IMR-90 (cell line): ENCODE data around the gene SERPINA9. TPM values are rescaled to one million over a fixed set of nuclear protein-coding genes. Genes with fewer than 3 reads are reported as not detected.

Experiments used
- ATAC-seq: fragments of 200-7000 bp; cut with Tn5 transposase; 2 replicates; pipeline ENCODE4 v1.9.1; 2020; ENCODE audit warnings: low read depth, mild to moderate bottlenecking, moderate library complexity
- BruUV-seq: library from RNA; stranded (reverse); fragments of 400-500 nt; replicated peaks from 2 replicates; lab custom pipeline; 2021; lab: Mats Ljungman, UMichigan
- CTCF ChIA-PET: fragments of 300-600 bp; formaldehyde crosslinking; extraction: SDS; loops from one replicate; lab custom pipeline; 2021; ENCODE audit warnings: antibody characterized with exemption; lab: Yijun Ruan, JAX
- POLR2A ChIA-PET: fragments of 300-600 bp; sonication (Branson Sonifier 250); formaldehyde crosslinking; loops from one replicate; lab custom pipeline; 2022; ENCODE audit warnings: antibody characterized with exemption; ENCODE audit not compliant: unreplicated experiment; lab: Charles Lee
- DNase-seq: peaks from one replicate; pipeline ENCODE4 v3.0.0; 2013
- H2AFZ ChIP-seq: replicated peaks from 2 replicates; pipeline ENCODE3; 2013; ENCODE audit warnings: low read length, mild to moderate bottlenecking; ENCODE audit not compliant: poor library complexity
- H2AK5ac ChIP-seq: 2 replicates; pipeline ENCODE4 v1.6.1; 2013; ENCODE audit warnings: low read depth, low read length, inconsistent platforms
- H2AK9ac ChIP-seq: replicated peaks from 2 replicates; pipeline ENCODE3; 2013; ENCODE audit warnings: mild to moderate bottlenecking, low read depth, low read length, moderate library complexity; ENCODE audit not compliant: poor library complexity
- H2BK120ac ChIP-seq: 2 replicates; pipeline ENCODE4 v1.6.1; 2013; ENCODE audit warnings: low read depth, low read length, inconsistent platforms
- H2BK15ac ChIP-seq: 3 replicates; pipeline ENCODE4 v1.6.1; 2013; ENCODE audit warnings: low read depth, low read length, inconsistent platforms
- H2BK20ac ChIP-seq: 2 replicates; pipeline ENCODE4 v1.6.1; 2013; ENCODE audit warnings: low read depth, mild to moderate bottlenecking, inconsistent platforms, low read length, moderate library complexity
- H2BK5ac ChIP-seq: 2 replicates; pipeline ENCODE4 v1.6.1; 2013; ENCODE audit warnings: mild to moderate bottlenecking, low read depth, low read length, inconsistent platforms; ENCODE audit not compliant: poor library complexity, severe bottlenecking
- H3K14ac ChIP-seq: replicated peaks from 2 replicates; pipeline ENCODE4 v1.6.1; 2013; ENCODE audit warnings: low read depth, low read length, inconsistent platforms
- H3K18ac ChIP-seq: 2 replicates; pipeline ENCODE4 v1.6.1; 2013; ENCODE audit warnings: low read depth, low read length, control low read depth
- H3K23ac ChIP-seq: 2 replicates; pipeline ENCODE4 v1.6.1; 2013; ENCODE audit warnings: low read depth, low read length, inconsistent platforms
- H3K27ac ChIP-seq: 2 replicates; pipeline ENCODE4 v1.5.1; 2013; ENCODE audit warnings: mild to moderate bottlenecking, control low read depth, low read length; ENCODE audit not compliant: insufficient read depth
- H3K27me3 ChIP-seq: 2 replicates; pipeline ENCODE4 v1.6.1; 2013; ENCODE audit warnings: low read length; ENCODE audit not compliant: control insufficient read depth, insufficient read depth
- H3K36me3 ChIP-seq: 2 replicates; pipeline ENCODE4 v1.6.1; 2013; ENCODE audit warnings: low read length, mixed read lengths; ENCODE audit not compliant: control insufficient read depth, insufficient read depth
- H3K4ac ChIP-seq: 2 replicates; pipeline ENCODE4 v1.6.1; 2013; ENCODE audit warnings: low read depth, low read length, inconsistent platforms
- H3K4me1 ChIP-seq: 2 replicates; pipeline ENCODE4 v1.6.1; 2013; ENCODE audit warnings: low read length, mixed read lengths; ENCODE audit not compliant: control insufficient read depth, insufficient read depth
- H3K4me2 ChIP-seq: 2 replicates; pipeline ENCODE4 v1.6.1; 2013; ENCODE audit warnings: low read depth, mild to moderate bottlenecking, control low read depth, low read length, moderate library complexity
- H3K4me3 ChIP-seq: 2 replicates; pipeline ENCODE4 v1.5.1; 2013; ENCODE audit warnings: low read depth, mild to moderate bottlenecking, control low read depth, low read length, moderate library complexity; ENCODE audit not compliant: insufficient read depth
- H3K56ac ChIP-seq: 2 replicates; pipeline ENCODE4 v1.6.1; 2013; ENCODE audit warnings: low read length, inconsistent platforms; ENCODE audit not compliant: insufficient read depth; ENCODE audit errors: extremely low read depth
- H3K79me1 ChIP-seq, 2 experiments: 2 replicates each; pipeline ENCODE4 v1.6.1; 2013; ENCODE audit warnings: low read length in 2 of 2, inconsistent platforms in 1 of 2, low read depth in 1 of 2
- H3K9ac ChIP-seq: 2 replicates; pipeline ENCODE4 v1.6.1; 2013; ENCODE audit warnings: low read depth, low read length, control low read depth
- H3K9me1 ChIP-seq: 2 replicates; pipeline ENCODE4 v1.6.1; 2013; ENCODE audit warnings: low read length, inconsistent platforms; ENCODE audit not compliant: insufficient read depth
- H3K9me3 ChIP-seq: 2 replicates; pipeline ENCODE4 v1.6.1; 2013; ENCODE audit warnings: low read length; ENCODE audit not compliant: control insufficient read depth, insufficient read depth
- H4K20me1 ChIP-seq: 2 replicates; pipeline ENCODE4 v1.6.1; 2013; ENCODE audit warnings: low read length, inconsistent platforms; ENCODE audit not compliant: insufficient read depth
- H4K5ac ChIP-seq: 2 replicates; pipeline ENCODE4 v1.6.1; 2013; ENCODE audit warnings: mild to moderate bottlenecking, low read depth, low read length, control low read depth
- H4K8ac ChIP-seq, 2 experiments: 2 replicates each; pipeline ENCODE4 v1.6.1; 2013; ENCODE audit warnings: low read depth in 2 of 2, low read length in 2 of 2, control low read depth in 1 of 2, inconsistent platforms in 1 of 2
- H4K91ac ChIP-seq: 2 replicates; pipeline ENCODE4 v1.6.1; 2013; ENCODE audit warnings: low read depth, low read length, inconsistent platforms; ENCODE audit not compliant: insufficient read depth
- NFE2L2 ChIP-seq: fragments of 150-350 bp; IDR thresholded peaks from 2 replicates; pipeline ENCODE4 v1.6.1; 2016; ENCODE audit warnings: low read depth, mild to moderate bottlenecking, low read length
- RAD21 ChIP-seq: IDR thresholded peaks from 2 replicates; pipeline ENCODE4 v1.6.1; 2012; ENCODE audit warnings: low read length, improper control_type of control experiment
- WGBS, 2 experiments: methylation state at CpG; one replicate each; pipeline versions ENCODE4 v1.1.5 to v1.1.7; 2013; ENCODE audit warnings: missing lambda C conversion rate in 2 of 2; ENCODE audit not compliant: insufficient read length in 1 of 2; ENCODE audit errors: extremely low coverage in 2 of 2; 5-methylcytosine and 5-hydroxymethylcytosine counted together
- dilution Hi-C: fragments of 300-500 bp; cut with HindIII; formaldehyde crosslinking; loops from one replicate; pipeline ENCODE4 v1.14.3; 2018; ENCODE audit warnings: low sequenced_read_pairs; ENCODE audit not compliant: unreplicated experiment
- in situ Hi-C: fragments of 300-500 bp; cut with MboI; formaldehyde crosslinking; loops from 3 replicates; pipeline ENCODE4 v1.14.3; 2019; ENCODE audit warnings: low sequenced_read_pairs, inconsistent platforms, mixed read lengths
- intact Hi-C: fragments of 100-400 bp; cut with micrococcal nuclease; formaldehyde crosslinking; loops from 2 replicates; pipeline ENCODE4 v1.10.0; 2022
- polyA plus RNA-seq, 3 experiments: library from polyadenylated mRNA; depleted of rRNA; stranded (reverse); fragments of >200 nt; gene quantifications; 2 replicates each; pipeline ENCODE4 v1.2.3, GENCODE V29; 2012; ENCODE audit warnings: low replicate concordance in 1 of 3
- total RNA-seq: library from RNA; depleted of rRNA; stranded (reverse); fragments of >200 nt; gene quantifications from 2 replicates; pipeline ENCODE4 v1.2.3, GENCODE V29; 2012

The SERPINA9 gene
- total and polyA plus RNA-seq, 2 of the 4 experiments (the other 2 are of a cell fraction): 0.09 to 0.18 TPM

GRCh38 chr14:94439453-94440057 is 36.4 kb downstream of the SERPINA9 start:
- DNase-seq: no peak
- no peak overlapping the region for H3K56ac ChIP-seq
- no peak overlapping the region for H2AK9ac ChIP-seq
- ChIA-PET POLR2A (no interaction called here), CTCF (interaction anchor here (1.1 kb wide), 1 partner anchor 47 kb away, joined by 3 read pairs; no protein-coding TSS in a partner anchor)
- H4K8ac ChIP-seq: no peak overlapping the region
- in situ Hi-C loops (no loop called here), intact Hi-C loops (no loop called here), dilution Hi-C loops (no loop called here)
- H3K27me3 ChIP-seq: no peaks in the 10 kb centered on the region
- no peak overlapping the region for H2AFZ ChIP-seq
- H2BK15ac ChIP-seq: no peak overlapping the region
- H2BK120ac ChIP-seq: no peak overlapping the region
- H4K20me1 ChIP-seq: no peaks in the 10 kb centered on the region
- no peak overlapping the region for H4K5ac ChIP-seq
- ATAC-seq: no peak
- no peak overlapping the region for H3K18ac ChIP-seq
- H3K9ac ChIP-seq: no peak overlapping the region
- no peak overlapping the region for H4K91ac ChIP-seq
- H3K79me1 ChIP-seq: no peaks in the 10 kb centered on the region
- no peak overlapping the region for H3K23ac ChIP-seq
- no peak overlapping the region for H2AK5ac ChIP-seq
- no peak overlapping the region for H3K4ac ChIP-seq
- no peaks in the 10 kb centered on the region for H3K36me3 ChIP-seq
- TF ChIP-seq NFE2L2 (no peak), RAD21 (no peak)
- no peak overlapping the region for H3K14ac ChIP-seq
- no CpG with 5 or more reads among the region's 5 CpGs for WGBS, 2 experiments
- H3K9me3 ChIP-seq: peaks cover 4% of the 10 kb centered on the region; the same call in 1 of the 2 replicates
- no peak overlapping the region for H2BK5ac ChIP-seq
- H3K4me2 ChIP-seq: no peak overlapping the region
- no peaks in the 10 kb centered on the region for H3K9me1 ChIP-seq
- no peak overlapping the region for H3K4me3 ChIP-seq
- no peak overlapping the region for H2BK20ac ChIP-seq
- no TSS peak for BruUV-seq
- no peak overlapping the region for H3K27ac ChIP-seq
- H3K4me1 ChIP-seq: no peaks in the 10 kb centered on the region
